HCT116 (cell line): Measurements from ENCODE around the gene ERAP2.
"Not testable (repeated sequence)": the region's sequence is repeated elsewhere in the genome, so short reads cannot be mapped to it uniquely, and the experiment has no call there.

Experiments
- CBX3 ChIP-seq: IDR thresholded peaks from 2 replicates; pipeline ENCODE4 v1.6.1; 2012; ENCODE audit warnings: low read depth
- ZNF274 ChIP-seq: fragments of 200-500 bp; sonication (Bioruptor generic); IDR thresholded peaks from 2 replicates; pipeline ENCODE4 v1.6.1; 2014; ENCODE audit warnings: mild to moderate bottlenecking, low read depth, low read length, inconsistent platforms

DNA sequence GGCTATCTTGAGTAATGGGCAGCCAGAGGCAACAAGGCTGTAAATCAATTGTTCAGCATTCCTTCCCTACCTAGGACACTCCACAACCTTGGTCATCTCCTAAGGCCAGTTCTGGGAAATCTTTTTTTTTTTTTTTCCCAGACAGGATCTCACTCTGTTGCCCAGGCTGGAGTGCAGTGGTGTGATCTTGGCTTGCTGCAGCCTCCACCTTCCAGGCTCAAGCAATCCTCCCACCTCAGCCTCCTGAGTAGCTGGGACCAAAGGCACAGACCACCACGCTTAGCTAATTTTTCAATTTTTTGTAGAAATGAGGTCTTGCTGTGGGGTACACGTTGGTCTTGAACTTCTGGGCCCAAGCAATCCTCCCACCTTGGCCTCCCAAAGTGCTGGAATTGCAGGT, 54.7 kb downstream of the ERAP2 start:
- not testable (repeated sequence) for TF ChIP-seq ZNF274, CBX3
